HG03558 (cell line): ENCODE results near the gene SDE2.

ENCODE experiments used
- ATAC-seq: cut with Tn5 transposase; IDR thresholded peaks from one replicate; pipeline ENCODE4 v1.9.1; 2021; ENCODE audit warnings: moderate number of reproducible peaks; ENCODE audit not compliant: unreplicated experiment; ENCODE audit errors: extremely low read depth

Gene SDE2

GRCh38 chr1:225999227-225999911 is at the start of gene SDE2:
Gene SDE2 (minus strand): TSS chr1:225999343. CDS start chr1:225999312, 31 bp downstream.
- ATAC-seq: peak; percentile 66

DNA sequence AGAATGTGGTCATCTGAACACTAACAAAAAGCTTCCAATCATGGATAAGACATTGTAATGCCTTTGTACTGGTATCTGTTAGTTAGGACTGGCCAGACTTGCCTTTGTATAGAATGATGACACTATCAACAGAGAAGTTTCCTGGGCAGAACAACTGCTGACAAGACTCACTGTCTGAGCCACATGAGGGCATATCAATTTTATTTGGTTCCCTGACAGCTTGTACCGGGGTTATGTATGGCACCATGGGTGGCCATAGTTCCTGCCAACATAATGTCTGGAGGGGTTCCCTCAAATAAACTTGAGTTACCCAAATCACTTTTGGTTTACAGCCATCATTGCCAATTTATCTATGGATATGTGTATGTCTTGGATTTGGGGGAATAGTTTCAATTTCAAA is 49.7 kb upstream of the SDE2 start:
- ATAC-seq: no peak

GRCh38 chr1:226047495-226047894 is 48.4 kb upstream of the SDE2 start:
- ATAC-seq: no peak

GRCh38 chr1:226046240-226046639 is 47.1 kb upstream of the SDE2 start:
- no peak for ATAC-seq

DNA sequence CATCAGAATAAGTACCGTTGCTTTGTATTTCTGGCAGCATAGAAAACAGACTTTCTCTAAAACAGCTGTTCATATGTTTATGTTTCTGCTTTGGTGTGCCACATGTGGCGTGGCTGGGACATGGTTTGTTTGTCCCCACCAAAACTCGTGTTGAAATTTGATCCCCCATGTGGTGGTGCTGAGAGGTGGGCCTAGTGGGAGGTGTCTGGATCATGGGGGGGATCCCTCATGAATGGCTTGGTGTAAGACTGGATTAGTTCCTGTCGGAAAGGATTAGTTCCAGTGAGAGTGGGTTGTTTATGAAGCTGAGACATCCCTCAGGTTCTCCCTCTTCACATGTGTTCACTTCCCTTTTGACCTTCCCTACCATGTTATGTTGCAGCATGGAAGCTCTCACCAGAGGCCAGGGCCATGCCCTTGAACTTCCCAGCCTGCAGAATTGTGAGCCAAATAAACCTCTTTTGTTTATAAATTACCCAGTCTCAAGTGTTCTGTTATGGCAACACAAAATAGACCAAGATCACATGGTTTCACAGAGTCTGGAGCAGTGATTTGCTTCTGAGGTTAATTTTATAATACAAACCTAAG is 45.5 kb upstream of the SDE2 start:
- ATAC-seq: no peak

DNA sequence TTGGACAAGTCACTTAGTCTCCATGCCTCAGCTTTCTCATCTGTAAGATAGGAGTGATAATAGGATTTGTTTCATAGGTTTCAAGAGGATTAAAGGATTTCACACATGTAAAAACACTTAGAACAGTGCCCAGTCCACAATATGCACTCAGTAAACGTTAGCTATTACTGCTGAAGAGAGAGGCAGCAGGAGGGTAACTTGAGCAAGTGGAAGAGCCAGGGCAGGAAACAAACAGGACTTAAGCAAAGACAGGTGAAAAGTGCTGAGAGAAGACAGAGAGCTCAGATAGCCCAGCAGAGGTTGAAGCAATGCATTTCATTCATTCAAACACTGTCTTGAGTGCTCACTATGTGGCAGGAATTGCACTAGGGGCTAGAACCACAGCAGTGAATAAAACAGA is 42.3 kb upstream of the SDE2 start:
- ATAC-seq: no peak

DNA sequence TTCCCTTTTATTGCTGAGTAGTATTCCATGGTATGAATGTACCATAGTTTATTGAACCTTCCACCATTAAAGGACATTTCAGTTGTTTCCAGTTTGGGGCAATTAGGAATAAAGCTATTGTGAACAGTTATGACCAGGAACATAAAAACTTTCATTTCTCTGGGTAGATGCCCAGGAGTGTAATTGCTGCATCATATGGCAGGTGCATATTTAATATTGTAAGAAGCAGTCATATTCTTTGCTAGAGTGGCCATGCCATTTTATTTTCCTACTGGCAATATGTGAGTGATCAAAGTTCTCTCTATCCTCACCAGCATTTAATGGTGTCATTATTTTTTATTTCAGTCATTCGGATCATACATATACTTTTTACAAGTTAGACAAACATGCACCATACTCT is 39.5 kb upstream of the SDE2 start:
- no peak for ATAC-seq

DNA sequence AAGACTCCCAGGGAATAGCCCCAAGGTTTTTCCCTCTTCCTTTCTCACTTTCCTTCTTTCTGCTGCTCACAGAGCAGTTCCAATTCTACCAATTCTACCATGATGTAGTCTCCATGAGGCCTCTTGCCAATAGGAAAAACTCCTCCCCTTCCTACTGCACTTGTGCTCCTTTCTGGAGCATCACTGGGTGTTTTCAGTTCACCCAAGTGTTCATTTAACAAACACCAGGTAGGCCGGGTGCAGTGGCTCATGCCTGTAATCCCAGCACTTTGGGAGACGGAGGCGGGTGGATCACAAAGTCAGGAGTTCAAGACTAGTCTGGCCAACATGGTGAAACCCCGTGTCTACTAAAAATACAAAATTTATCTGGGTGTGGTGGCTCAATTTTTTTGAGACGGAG is 36.8 kb upstream of the SDE2 start:
- no peak for ATAC-seq

DNA sequence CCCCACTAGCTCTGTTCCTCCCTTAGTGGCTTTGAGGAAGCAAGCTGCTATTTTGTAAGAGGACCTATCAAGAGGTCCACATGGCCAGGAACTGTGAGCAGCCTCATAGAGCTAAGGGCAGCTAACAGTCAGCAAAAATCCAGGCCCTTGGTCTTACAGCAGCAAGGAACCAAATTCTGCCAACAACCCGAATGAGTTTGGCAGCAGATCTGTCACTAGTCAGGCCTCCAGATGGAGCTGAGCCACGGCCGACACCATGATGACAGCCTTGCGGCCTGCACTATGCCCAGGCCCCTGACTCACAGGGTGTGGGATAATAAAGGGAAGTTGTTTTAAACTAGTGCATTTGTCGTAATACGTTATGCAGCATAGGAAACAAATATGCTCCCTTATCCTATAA is 35.3 kb upstream of the SDE2 start:
- ATAC-seq: no peak

DNA sequence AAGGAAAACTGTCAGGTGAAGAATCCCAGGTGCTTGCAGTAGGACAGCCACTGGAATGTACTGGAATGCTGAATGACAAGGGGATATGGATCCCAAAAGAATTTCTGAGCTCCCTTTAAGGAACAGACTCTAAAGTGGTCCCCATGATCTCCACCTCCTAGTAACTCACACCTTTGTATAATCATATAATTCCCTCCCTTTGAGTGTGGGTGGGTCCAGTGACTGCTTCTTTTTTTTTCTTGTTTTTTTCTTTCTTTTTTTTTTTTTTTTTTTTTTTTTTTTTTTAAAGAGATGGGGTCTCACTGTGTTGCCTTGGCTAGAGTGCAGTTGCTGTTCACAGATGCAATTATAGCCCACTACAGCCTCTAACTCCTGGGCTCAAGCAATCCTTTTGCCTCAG is 34.8 kb upstream of the SDE2 start:
- ATAC-seq: no peak

DNA sequence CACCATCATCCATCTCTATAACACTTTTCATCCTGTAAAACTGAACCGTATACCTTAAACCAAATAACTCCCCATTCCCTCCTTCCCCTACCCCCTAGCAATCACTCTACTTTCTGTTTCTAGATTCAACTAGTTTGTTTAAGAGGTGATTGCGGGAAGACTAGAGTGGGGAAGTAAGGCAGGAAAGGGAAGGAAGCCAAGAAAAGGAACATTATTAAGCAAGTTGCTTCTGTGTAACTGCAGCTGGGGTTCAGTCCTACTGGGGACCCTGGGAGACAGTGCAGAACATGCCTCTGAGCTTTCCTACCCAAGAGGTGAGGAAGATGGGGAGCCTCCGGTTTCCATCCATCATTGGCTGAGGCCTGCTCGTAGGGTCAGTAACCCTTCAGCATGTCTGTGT is 34.4 kb upstream of the SDE2 start:
- ATAC-seq: no peak

GRCh38 chr1:226029568-226030225 is 30.6 kb upstream of the SDE2 start:
- ATAC-seq: no peak

DNA sequence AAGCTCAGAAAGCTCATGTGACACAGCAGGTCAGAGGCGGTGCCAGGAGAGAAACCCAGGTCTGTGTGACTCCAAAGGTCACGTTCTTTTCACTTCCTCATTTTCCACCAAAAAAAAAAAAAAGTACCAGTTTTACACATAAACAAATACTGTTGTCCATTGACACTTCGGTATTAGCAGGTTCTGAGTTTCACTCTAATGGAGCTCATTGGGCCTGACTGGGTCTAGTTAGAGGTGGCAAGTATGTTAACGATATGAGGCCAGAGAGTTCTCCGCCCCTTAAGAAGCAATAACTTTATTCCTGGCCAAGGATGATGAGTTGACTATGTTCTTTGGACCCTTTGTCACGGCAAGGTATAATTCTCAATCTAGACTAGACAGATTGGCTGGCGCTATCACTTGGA is 30.0 kb upstream of the SDE2 start:
- peak; percentile 79 for ATAC-seq

DNA sequence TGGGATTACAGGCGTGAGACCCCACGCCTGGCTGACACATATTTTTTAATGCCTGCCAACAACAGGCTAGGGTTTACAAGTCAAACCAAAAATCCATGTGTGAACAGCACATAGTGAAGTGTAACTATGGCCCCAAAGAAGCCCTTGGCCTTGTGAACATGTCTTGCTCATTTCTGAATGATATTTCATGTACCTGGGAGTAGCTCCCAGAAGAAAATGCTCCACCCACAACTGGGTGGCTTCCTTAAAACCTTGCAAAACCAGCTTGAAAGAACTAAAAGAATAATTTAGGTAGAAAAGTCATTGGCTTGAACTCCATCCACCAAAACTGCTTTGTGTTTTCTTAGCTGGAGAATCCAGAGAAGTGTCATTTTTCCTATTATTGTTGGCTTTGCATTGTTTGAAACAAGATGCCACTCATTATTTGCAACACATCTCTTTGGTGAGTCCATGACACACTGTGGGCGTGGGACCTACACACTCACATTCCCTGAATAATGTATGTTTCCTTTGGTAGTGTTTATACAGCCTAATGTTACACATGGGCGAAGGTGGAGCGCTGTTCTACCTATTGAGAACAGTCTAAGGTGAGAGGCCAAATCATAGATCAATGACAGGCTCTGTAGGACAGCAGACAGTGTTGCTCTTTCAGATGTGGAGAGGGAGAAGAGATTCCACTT is 28.5 kb upstream of the SDE2 start:
- no peak for ATAC-seq

DNA sequence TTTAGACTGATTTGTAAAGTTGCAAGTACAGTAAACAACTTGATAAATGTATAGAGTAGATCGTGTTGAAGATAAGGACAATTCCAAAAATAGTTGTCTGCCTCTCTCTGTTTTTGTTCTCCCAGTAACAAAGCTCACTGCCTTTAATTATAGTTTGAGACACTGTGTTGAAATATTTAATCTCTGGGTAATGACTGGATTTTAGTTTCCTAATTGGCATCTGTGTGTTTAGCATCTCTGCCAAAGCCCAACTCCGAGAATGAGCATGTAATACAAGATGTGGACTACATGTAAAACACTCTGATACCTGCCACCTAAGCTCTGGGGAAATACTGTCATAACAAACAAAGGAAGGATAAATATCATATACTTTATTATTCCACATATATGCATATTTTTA is 27.7 kb upstream of the SDE2 start:
- no peak for ATAC-seq

DNA sequence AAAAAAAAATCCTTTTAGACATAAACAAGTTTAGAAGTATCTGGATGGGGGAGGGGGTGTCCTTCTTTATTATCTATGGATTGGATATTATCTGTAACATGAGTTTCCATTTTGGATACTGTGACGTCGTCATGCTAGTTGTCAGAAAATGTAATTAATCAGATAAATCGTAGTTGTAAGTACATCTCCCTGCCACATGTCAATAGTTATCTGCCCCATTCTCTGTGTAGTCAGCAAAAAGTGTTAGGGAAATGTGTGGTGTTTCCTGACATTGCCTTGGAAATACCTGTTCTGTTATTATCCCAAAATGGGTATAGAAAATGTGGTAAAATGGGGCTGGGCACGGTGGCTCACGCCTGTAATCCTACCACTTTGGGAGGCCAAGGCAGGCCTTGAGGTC is 24.6 kb upstream of the SDE2 start:
- no peak for ATAC-seq

- no peak for ATAC-seq
Measured at GRCh38 chr1:226021801-226022200, 22.7 kb upstream of the SDE2 start.

DNA sequence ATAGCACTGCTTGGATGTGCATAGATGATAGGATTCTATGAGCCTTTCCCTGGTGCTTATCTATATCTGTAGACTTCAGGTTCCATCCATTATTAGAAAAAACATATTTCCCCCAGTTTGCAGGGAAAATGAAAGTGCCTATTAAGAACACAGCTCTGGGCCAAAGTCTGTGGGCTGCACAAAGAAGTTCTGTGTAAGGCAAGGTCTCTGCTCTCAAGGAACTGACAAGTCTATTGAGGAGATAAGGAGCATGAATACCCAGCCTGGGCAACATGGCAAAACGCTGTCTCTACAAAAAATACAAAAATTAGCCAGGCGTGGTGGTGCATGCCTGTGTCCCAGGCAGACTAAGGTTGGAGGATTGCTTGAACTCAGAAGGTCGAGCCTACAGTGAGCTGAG is 22.3 kb upstream of the SDE2 start:
- ATAC-seq: no peak

- ATAC-seq: no peak
Measured at GRCh38 chr1:226019572-226019971, 20.4 kb upstream of the SDE2 start.

- no peak for ATAC-seq
Measured at GRCh38 chr1:226017070-226017469, 17.9 kb upstream of the SDE2 start.

GRCh38 chr1:226009650-226010044 is 10.5 kb upstream of the SDE2 start:
- ATAC-seq: no peak
